Cardiac septum (tissue), 1 donor: ENCODE data around the gene NPDC1. TPM values are rescaled to one million over a fixed set of nuclear protein-coding genes. Genes with fewer than 3 reads are reported as not detected.

Source experiments
- DNase-seq: peaks from one replicate; pipeline ENCODE4 v3.0.0-alpha.2; 2020; ENCODE audit warnings: low spot score
- intact Hi-C: fragments of 100-400 bp; cut with DNase I; formaldehyde crosslinking; loops from one replicate; pipeline ENCODE4 v1.14.0; 2022
- long read RNA-seq: library from polyadenylated mRNA; unstranded; transcript quantifications from one replicate; pipeline ENCODE4 v2.0.0, GENCODE V29; 2021
- total RNA-seq: library from RNA; stranded (reverse); fragmentation: NEBNext Ultra II Directional; extraction: Animal tissue kit (Norgen Biotek cat#: 25700); gene quantifications from one replicate; pipeline ENCODE4 v1.2.1, GENCODE V29; 2021
- donor health status: DM: no; HTN: no; CAD: no.

The NPDC1 gene
- 96.4 TPM for total RNA-seq
- long read RNA-seq, transcript NPDC1-202 (9 exons, 1,494 nt): major isoform, 122 of 201 reads
- long read RNA-seq, transcript NPDC1-201 (8 exons, 2,187 nt): minor isoform, 29 of 201 reads
- long read RNA-seq, partial matches to known transcripts: 15 of 201 reads
- long read RNA-seq, other reads (novel, unspliced or antisense): 34 of 201 reads

GRCh38 chr9:137046088-137046787 lies at the start of gene NPDC1:
TSS of gene NPDC1 (minus strand) at chr9:137046177. CDS start at chr9:137045989, 188 bp downstream.
- intact Hi-C loops: loop anchor here (2.0 kb wide), 1 partner anchor 23 kb away; no protein-coding TSS in a partner anchor
- peak; percentile 90 for DNase-seq

GRCh38 chr9:137089232-137089947 lies 43.4 kb upstream of the NPDC1 start:
- intact Hi-C loops: no loop called here
- DNase-seq: no peak

GRCh38 chr9:137088121-137088520 lies 42.1 kb upstream of the NPDC1 start:
- intact Hi-C loops: no loop called here
- no peak for DNase-seq

- no peak for DNase-seq
- intact Hi-C loops: no loop called here
These were observed 41.5 kb upstream of the NPDC1 start for GRCh38 chr9:137087409-137087925.

- intact Hi-C loops: no loop called here
- peak; percentile 100 for DNase-seq
These were observed 40.8 kb upstream of the NPDC1 start, which contains the start of gene MAN1B1 for GRCh38 chr9:137086531-137087408. TSS of gene MAN1B1 (plus strand) at chr9:137086985. CDS start at chr9:137087000, 15 bp downstream.

- intact Hi-C loops: no loop called here
- DNase-seq: no peak
These were observed 40.0 kb upstream of the NPDC1 start for GRCh38 chr9:137085920-137086530.

GRCh38 chr9:137084526-137084925 lies 38.5 kb upstream of the NPDC1 start:
- intact Hi-C loops: no loop called here
- no peak for DNase-seq

GRCh38 chr9:137083394-137084004 lies 37.5 kb upstream of the NPDC1 start:
- no peak for DNase-seq
- intact Hi-C loops: no loop called here

GRCh38 chr9:137082925-137083290 lies 36.9 kb upstream of the NPDC1 start:
- DNase-seq: no peak
- intact Hi-C loops: no loop called here

- no peak for DNase-seq
These were observed 36.4 kb upstream of the NPDC1 start for GRCh38 chr9:137082222-137082924.

GRCh38 chr9:137080260-137081122 lies 34.5 kb upstream of the NPDC1 start:
- intact Hi-C loops: no loop called here

More at GRCh38 chr9:137082222-137082924, 36.4 kb upstream of the NPDC1 start:
- intact Hi-C loops: no loop called here

GRCh38 chr9:137079401-137079787 lies 33.4 kb upstream of the NPDC1 start:
- intact Hi-C loops: no loop called here
- DNase-seq: no peak

More at GRCh38 chr9:137080260-137081122, 34.5 kb upstream of the NPDC1 start:
- DNase-seq: no peak

GRCh38 chr9:137078701-137079400 lies 32.9 kb upstream of the NPDC1 start:
- intact Hi-C loops: no loop called here
- DNase-seq: no peak

GRCh38 chr9:137077758-137078693 lies 32.0 kb upstream of the NPDC1 start:
- DNase-seq: no peak
- intact Hi-C loops: no loop called here

- peak; percentile 87 for DNase-seq
- intact Hi-C loops: no loop called here
These were observed 31.2 kb upstream of the NPDC1 start, which contains the start of gene UAP1L1 for GRCh38 chr9:137077010-137077747. TSS of gene UAP1L1 (plus strand) at chr9:137077517. CDS start at chr9:137077533, 16 bp downstream.
